Thyroid gland (tissue), 4 donors: Measurements from ENCODE around the gene NRARP.

Source experiments
- CTCF ChIP-seq, 6 experiments: fragments of 200-600 bp in 3 of 6; fragments of 450-650 bp in 3 of 6; sonication (generic) in 3 of 6; IDR thresholded peaks; one replicate each; pipeline ENCODE4 v1.5.1; 2016 to 2019; ENCODE audit warnings: antibody characterized with exemption in 6 of 6, mild to moderate bottlenecking in 2 of 6, inconsistent platforms in 1 of 6, moderate library complexity in 1 of 6
- POLR2A ChIP-seq, 2 donors: fragments of 450-650 bp; IDR thresholded peaks; one replicate each; pipeline ENCODE4 v1.6.1; 2017; ENCODE audit warnings: antibody characterized with exemption in 2 of 2, mild to moderate bottlenecking in 2 of 2, moderate library complexity in 1 of 2

- TF ChIP-seq POLR2A (IDR thresholded peaks at IDR 0.05), result no peak
- no peak for TF ChIP-seq CTCF (IDR thresholded peaks at IDR 0.05)
Observed at GRCh38 chr9:137303893-137304382, 1.9 kb upstream of the NRARP start.
